Measurements from ENCODE around the gene TMEM233. TPM values are rescaled to one million over a fixed set of nuclear protein-coding genes. Genes with fewer than 3 reads are reported as not detected.

The TMEM233 gene
- total RNA-seq (2014; rRNA removed; shearing (Covaris generic)) = not detected in 2 replicates
- not detected in 2 replicates for polyA plus RNA-seq (2015; cell fraction: cytosol; rRNA removed)
- polyA plus RNA-seq (2015; cell fraction: nucleus; rRNA removed) = not detected in 2 replicates

DNA sequence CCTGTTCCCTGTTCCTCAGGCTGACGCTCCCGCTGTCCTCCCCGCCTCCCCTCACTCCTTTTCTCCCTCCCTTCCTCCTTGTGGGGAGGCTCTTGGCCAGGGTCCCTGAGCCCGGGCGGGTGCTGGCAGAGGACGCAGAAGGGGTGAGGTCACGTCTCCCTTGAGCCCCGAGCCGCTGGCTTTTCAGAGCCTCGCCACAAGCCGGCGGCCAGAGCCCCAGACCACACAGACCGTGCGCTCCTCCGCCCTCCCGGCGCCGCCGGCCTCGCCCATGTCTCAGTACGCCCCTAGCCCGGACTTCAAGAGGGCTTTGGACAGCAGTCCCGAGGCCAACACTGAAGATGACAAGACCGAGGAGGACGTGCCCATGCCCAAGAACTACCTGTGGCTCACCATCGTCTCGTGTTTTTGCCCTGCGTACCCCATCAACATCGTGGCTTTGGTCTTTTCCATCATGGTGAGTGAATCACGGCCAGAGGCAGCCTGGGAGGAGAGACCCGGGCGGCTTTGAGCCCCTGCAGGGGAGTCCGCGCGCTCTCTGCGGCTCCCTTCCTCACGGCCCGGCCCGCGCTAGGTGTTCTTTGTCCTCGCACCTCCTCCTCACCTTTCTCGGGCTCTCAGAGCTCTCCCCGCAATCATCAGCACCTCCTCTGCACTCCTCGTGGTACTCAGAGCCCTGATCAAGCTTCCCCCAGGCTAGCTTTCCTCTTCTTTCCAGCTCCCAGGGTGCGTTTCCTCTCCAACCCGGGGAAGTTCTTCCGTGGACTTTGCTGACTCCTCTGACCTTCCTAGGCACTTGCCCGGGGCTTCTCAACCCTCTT is at the start of gene TMEM233:
Gene TMEM233 (plus strand): TSS at position 197 of the 821 bp plus-strand sequence. CDS start 75 bp downstream, at position 272.
- DNase-seq (ENCODE audit: low read depth) = no peak

DNA sequence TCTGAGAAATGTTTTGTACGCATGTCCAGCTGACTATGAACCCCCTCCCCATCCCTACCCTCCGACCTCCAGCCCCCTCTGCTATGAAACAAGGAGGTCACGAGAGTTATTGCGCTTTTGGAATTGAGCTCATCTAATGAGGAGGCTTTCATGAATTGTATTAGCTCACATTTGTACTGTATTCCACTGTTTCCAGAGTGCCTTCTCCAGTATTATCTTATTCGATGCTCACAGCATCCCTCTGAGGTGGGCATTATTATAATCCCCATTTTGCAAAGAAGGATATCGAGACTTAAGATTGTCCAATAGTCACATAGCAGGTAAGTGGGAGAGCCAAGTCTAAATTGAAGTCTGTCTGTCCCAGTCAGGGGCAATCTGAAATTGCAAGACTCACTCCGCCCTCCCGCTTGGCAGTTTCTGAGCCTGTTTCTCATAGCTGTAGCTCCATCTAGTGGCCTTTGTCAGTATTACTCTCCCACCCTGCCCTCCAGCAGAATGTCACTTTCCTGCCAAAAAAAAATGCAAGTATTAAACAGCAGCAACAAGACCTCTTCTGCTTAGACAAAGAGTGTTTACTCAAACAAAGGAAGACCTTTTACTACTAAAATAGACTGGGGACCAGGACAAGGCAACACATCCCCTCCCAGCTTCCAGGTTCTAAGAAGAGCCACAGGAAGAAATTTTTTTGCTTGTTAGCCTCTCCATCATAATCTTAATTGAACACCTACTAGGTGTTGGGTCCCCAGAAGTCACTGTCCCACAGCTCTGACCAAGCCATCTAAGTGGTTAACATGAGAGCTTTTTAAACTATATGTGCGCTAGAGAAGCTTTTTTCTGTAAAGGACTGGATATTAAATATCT is 48.6 kb upstream of the TMEM233 start:
- peak; percentile 65 for DNase-seq (ENCODE audit: low read depth)

GRCh38 chr12:119546340-119546739 is 47.2 kb upstream of the TMEM233 start:
- DNase-seq (ENCODE audit: low read depth) = no peak

GRCh38 chr12:119547001-119547400 is 46.6 kb upstream of the TMEM233 start:
- DNase-seq (ENCODE audit: low read depth) = no peak

DNA sequence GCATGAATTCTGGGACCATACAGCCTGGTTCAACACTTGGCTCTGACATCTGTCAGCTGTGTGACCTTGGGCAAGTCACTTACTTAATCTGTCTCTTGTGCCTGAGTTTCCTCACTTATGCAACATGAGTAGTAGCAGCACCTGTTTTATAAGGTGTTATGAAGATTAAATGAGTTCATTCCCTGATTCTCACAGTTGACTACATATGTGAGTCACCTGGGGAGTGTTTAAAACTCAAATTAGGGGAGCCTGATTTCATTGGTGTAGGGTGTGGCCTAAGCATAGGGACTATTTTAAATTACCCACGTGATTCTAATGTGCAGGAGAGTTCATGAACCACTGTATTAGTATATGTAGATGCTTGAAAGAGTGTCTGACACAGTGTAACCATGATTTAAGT is 36.7 kb upstream of the TMEM233 start:
- no peak for DNase-seq (ENCODE audit: low read depth)

- no peak for DNase-seq (ENCODE audit: low read depth)
These were observed 28.2 kb upstream of the TMEM233 start for GRCh38 chr12:119565404-119565803.

DNA sequence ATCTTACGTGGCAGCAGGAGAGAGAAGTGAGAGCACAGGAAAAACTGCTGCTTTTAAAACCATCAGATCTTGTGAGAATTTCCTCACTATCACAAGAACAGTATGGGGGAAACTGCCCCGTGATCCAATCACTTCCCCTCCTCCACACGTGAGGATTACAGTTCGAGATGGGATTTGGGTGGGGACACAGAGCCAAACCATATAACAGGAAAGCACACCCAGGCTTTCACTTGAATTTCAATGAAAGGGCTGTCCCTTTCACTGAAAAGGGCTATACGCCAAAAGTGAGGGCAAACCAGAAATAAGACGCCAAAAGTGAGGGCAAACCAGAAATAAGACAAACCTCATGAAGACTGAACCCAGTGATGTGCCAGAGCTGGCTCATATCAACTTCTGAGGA is 22.8 kb upstream of the TMEM233 start:
- no peak for DNase-seq (ENCODE audit: low read depth)

- no peak for DNase-seq (ENCODE audit: low read depth)
These were observed 20.5 kb upstream of the TMEM233 start for GRCh38 chr12:119573086-119573485.

GRCh38 chr12:119574255-119574654 is 19.3 kb upstream of the TMEM233 start:
- no peak for DNase-seq (ENCODE audit: low read depth)

DNA sequence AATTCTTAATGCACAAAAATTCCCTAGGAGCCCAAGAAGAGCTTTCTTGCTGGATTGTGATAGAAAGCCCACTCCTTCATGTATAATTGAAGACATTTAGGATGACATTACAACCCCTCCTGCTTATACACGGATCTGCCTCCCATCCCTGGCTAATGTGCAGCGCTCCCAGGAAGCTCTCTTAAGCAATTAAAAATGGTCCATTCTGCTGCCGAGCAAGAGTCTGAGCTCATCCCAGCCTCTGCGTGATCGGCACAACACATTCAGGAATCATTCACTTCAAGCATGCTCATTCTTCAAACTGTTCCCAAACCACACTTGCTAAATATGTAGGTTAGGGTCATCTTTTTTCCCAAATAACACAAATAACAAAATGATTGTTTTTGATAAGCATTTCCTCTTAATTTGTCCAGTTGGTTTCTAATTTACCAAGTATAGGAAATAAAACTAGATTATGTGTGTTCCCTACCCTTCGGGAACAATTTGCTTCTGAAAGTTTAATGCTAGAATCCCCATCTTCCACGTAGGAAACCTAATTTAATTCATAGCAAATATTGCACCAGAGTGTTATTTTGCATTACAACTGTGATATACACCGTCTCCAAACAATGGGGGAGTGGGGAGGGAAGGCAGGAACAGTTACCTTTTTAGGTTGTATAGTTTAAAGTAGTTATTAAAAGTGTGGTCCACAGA is 17.3 kb upstream of the TMEM233 start:
- DNase-seq (ENCODE audit: low read depth) = no peak

DNA sequence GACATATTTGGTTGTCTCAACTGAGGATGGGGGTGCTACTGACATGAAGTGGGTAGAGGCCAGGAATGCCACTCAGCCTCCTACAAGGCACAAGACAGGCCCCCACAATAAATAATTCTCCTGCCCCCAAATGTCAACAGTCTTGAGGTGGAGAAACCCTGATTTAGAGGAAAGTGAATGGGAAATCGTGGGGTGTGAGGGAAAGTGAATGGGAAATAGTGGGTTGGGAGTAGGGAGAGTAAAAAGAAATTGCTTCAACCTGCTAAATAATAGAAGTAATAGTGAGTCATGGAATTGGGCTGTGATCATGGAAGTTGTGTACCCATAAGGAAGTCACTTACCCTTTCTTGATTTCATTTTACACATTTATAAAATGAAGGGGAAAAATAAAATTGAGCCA is 16.7 kb upstream of the TMEM233 start:
- no peak for DNase-seq (ENCODE audit: low read depth)

DNA sequence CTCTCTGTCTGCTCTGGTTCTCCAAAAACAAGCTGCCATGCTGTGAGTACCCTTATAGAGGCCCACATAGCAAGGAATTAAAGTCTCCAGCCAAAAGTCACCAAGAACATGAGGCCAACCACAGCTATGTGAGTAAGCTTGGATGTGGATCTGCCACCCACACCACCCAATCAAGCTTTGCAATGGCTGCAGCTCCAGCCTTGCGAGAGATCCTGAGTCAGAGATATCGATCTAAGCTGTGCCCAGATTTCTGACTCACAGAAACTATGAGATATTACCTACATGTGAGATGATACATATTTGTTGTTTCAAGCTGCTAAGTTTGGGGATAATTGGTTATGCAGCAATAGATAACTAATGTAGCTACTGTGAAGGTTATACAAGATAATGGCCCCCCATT is 15.5 kb upstream of the TMEM233 start:
- no peak for DNase-seq (ENCODE audit: low read depth)

GRCh38 chr12:119589097-119589496 is 4.5 kb upstream of the TMEM233 start:
- DNase-seq (ENCODE audit: low read depth) = no peak

DNA sequence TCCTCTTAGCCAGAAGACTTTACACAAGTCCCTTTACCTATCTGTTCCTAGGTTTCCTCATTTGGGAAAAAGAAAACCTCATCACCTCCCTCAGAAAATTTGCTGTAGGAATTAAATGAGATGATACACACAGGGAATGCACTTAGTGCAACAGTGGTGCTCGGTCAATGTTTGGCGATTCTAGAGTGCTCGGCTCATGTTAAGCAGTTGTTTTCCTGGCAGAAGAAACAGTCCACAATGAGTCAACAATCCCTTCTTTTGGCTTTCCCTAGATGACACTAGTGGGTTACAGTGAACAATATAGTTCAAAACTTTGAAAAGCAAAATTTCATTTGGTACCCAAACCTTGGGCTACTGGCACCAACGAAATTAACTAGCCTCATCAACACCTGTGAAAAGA is 3.9 kb upstream of the TMEM233 start:
- no peak for DNase-seq (ENCODE audit: low read depth)

- DNase-seq (ENCODE audit: low read depth) = no peak
These were observed 1.3 kb upstream of the TMEM233 start for GRCh38 chr12:119592232-119592631.

DNA sequence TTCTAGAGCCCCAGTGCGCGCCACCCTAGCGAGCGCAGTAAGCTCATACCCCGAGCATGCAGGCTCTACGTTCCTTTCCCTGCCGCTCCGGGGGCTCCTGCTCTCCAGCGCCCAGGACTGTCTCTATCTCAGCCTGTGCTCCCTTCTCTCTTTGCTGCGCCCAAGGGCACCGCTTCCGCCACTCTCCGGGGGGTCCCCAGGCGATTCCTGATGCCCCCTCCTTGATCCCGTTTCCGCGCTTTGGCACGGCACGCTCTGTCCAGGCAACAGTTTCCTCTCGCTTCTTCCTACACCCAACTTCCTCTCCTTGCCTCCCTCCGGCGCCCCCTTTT is 791 bp downstream of the TMEM233 start:
- DNase-seq (ENCODE audit: low read depth) = no peak

DNA sequence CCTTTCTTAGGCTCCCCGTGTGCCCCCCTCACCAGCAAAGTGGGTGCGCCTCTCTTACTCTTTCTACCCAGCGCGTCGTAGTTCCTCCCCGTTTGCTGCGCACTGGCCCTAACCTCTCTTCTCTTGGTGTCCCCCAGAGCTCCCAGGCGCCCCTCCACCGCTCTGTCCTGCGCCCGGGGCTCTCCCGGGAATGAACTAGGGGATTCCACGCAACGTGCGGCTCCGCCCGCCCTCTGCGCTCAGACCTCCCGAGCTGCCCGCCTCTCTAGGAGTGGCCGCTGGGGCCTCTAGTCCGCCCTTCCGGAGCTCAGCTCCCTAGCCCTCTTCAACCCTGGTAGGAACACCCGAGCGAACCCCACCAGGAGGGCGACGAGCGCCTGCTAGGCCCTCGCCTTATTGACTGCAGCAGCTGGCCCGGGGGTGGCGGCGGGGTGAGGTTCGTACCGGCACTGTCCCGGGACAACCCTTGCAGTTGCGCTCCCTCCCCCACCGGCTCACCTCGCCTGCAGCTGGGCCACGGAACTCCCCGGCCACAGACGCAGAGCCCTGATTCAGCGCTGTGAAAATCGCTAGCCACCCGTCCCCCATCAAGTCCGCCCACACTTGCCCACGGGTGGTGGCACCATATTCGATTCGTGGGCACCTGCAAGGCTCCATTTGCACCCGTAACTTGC is 1.3 kb downstream of the TMEM233 start:
- no peak for DNase-seq (ENCODE audit: low read depth)

- DNase-seq (ENCODE audit: low read depth) = no peak
These were observed 4.6 kb downstream of the TMEM233 start for GRCh38 chr12:119598159-119598558.

DNA sequence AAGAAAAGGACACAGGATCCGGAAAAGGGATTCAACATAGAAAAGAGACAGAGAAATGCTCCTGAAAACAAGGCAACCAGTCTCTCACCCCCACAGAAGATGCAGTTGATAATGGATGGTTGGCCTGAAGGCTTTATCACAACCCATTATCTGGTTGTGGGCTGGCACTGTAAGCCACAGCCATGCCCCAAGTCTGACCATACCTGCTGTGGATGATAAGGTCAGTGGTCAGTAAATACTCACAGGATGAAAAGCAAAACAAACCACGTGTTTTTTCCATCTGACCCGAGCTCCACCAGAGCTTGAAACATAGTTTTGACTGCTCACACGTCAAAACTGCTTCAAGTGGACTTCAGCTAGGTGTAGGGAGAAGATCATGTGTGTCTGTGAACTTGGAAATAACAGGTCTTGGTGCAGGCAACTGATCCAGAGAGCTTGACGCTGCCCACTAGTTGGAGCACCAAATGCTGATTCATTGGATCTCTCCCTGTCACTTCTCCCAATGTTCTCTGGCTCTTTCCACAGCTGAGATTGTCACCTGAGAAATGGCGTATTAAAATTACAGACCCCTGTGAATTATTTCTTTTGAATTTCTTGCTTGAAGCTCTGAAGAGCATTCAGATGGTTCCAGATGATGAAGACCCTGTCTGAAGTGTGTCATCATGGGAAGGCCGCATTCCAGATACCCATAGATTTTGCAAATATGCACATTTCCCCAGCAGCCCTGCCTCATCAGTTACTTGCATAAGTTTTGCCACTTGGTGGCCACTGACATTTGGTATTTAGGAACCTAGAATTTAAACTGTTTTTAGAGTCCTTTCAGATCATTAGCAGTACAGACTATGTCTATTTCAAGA is 8.5 kb downstream of the TMEM233 start:
- DNase-seq (ENCODE audit: low read depth) = no peak

GRCh38 chr12:119602734-119603094 is 9.1 kb downstream of the TMEM233 start:
- no peak for DNase-seq (ENCODE audit: low read depth)

All from HT1080 (cell line).